ENCODE measurements around the gene ABAT.
"Not testable (repeated sequence)": the region's sequence is repeated elsewhere in the genome, so short reads cannot be mapped to it uniquely, and the experiment has no call there.

The ABAT gene

DNA sequence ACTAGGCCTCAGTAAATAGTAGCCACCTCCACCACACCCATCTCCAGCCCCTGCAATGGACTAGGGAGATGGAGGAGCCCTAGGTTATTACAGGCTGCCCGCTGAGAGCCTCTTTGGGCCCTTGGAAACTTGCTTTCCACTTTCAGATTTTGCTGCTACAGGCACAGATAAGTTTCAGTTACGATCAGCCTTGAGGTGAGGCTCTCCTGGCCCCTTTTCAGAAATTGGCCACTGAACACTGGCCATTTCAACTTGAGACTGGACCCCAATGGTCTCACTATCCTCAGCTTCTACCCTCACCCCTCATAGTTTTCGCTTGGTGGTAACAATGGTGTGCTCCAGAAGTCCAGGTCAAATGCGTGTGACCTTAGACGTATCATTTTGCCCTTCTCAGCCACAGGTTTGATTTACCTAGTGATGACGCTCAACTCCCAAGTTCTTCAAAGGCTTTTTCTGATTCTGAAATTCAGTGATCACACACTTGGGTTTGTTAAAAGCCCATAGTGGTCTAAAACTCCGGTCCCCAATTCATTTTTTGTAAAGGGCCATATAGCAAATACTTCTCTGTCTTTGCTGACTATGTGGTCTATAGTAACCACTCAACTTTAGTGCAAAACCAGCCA lies 124.2 kb downstream of the ABAT start:
- Histone ChIP-seq H3K27ac (ENCODE audit: low read length) (no peak overlapping the region), H3K27me3 (ENCODE audit: control insufficient read depth, insufficient read depth, low read length) (no peaks in the 10 kb centered on the region), H3K36me3 (ENCODE audit: control insufficient read depth, low read depth, low read length) (peaks cover 19% of the 10 kb centered on the region), H3K4me1 (ENCODE audit: control insufficient read depth, low read depth, low read length) (peaks cover 7% of the 10 kb centered on the region), H3K9ac (ENCODE audit: low read length) (peak overlapping the region; percentile 87), H3K9me3 (ENCODE audit: control insufficient read depth, low read depth, low read length) (no peaks in the 10 kb centered on the region), H3K4me3 (ENCODE audit: low read length) (peak overlapping the region; percentile 95)

DNA sequence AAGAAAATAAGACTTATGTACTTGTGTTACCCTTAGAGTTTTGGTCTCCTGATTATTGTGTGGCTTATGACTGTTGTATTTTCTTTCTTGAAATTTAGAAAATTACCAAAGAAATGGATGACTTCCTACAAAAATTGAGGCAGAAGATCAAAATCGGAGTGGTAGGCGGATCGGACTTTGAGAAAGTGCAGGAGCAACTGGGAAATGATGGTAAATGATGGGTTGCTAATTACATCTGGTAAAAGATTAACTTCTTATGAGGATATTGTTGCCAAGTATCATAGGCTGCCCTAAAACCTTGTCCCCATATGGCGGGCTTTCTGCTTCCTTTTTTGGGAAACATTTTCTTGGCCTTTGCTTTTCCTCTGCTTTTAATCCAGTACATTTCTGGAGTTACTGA lies 127.3 kb downstream of the ABAT start:
- H3K9me3 ChIP-seq (ENCODE audit: control insufficient read depth, low read depth, low read length) = no peaks in the 10 kb centered on the region
- H3K36me3 ChIP-seq (ENCODE audit: control insufficient read depth, low read depth, low read length) = peaks cover 45% of the 10 kb centered on the region
- H3K4me1 ChIP-seq (ENCODE audit: control insufficient read depth, low read depth, low read length) = peaks cover 7% of the 10 kb centered on the region
- no peak overlapping the region for H3K4me3 ChIP-seq (ENCODE audit: low read length)
- H3K27ac ChIP-seq (ENCODE audit: low read length) = no peak overlapping the region
- H3K9ac ChIP-seq (ENCODE audit: low read length) = no peak overlapping the region
- H3K27me3 ChIP-seq (ENCODE audit: control insufficient read depth, insufficient read depth, low read length) = no peaks in the 10 kb centered on the region

DNA sequence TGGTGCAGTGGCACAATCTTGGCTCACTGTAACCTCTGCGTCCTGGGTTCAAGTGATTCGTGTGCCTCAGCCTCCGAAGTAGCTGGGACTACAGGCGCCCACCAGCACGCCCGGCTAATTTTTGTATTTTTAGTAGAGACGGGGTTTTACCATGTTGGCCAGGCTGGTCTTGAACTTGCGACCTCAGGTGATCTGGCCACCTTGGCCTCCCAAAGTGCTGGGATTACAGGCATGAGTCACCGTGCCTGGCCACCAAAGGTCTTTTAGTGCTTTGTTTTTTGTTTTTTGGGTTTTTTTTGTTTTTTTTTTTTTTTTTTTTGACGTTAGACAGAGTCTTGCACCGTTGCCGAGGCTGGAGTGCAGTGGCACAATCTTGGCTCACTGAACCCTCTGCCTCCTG lies 129.3 kb downstream of the ABAT start:
- not testable (repeated sequence) for H3K4me3 ChIP-seq (ENCODE audit: low read length); H3K9me3 ChIP-seq (ENCODE audit: control insufficient read depth, low read depth, low read length); H3K9ac ChIP-seq (ENCODE audit: low read length); H3K27ac ChIP-seq (ENCODE audit: low read length); H3K4me1 ChIP-seq (ENCODE audit: control insufficient read depth, low read depth, low read length); H3K27me3 ChIP-seq (ENCODE audit: control insufficient read depth, insufficient read depth, low read length)
- peaks cover 61% of the 10 kb centered on the region for H3K36me3 ChIP-seq (ENCODE audit: control insufficient read depth, low read depth, low read length)

DNA sequence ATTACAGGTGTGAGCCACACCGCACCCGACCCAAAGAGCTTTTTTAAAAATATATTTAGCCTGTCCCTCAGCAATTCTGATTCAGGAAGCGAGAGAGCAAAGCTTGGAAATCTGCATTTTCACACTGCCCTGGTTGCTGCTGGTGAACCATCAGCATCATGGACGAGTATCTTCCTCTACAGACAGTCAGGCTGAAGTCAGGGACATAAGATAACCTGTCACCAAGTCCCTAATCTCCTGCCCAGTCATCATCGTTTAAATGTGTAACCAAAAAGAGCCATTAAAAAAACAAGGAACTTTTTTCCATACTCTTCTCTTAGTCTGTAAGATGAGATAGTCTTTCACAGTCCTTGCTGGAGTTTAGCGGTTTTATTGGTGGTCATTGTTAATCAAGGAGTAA lies 129.9 kb downstream of the ABAT start:
- Histone ChIP-seq H3K4me3 (ENCODE audit: low read length) (no peak overlapping the region), H3K9me3 (ENCODE audit: control insufficient read depth, low read depth, low read length) (no peaks in the 10 kb centered on the region), H3K27me3 (ENCODE audit: control insufficient read depth, insufficient read depth, low read length) (no peaks in the 10 kb centered on the region), H3K36me3 (ENCODE audit: control insufficient read depth, low read depth, low read length) (peaks cover 67% of the 10 kb centered on the region), H3K4me1 (ENCODE audit: control insufficient read depth, low read depth, low read length) (no peaks in the 10 kb centered on the region), H3K27ac (ENCODE audit: low read length) (no peak overlapping the region), H3K9ac (ENCODE audit: low read length) (no peak overlapping the region)

DNA sequence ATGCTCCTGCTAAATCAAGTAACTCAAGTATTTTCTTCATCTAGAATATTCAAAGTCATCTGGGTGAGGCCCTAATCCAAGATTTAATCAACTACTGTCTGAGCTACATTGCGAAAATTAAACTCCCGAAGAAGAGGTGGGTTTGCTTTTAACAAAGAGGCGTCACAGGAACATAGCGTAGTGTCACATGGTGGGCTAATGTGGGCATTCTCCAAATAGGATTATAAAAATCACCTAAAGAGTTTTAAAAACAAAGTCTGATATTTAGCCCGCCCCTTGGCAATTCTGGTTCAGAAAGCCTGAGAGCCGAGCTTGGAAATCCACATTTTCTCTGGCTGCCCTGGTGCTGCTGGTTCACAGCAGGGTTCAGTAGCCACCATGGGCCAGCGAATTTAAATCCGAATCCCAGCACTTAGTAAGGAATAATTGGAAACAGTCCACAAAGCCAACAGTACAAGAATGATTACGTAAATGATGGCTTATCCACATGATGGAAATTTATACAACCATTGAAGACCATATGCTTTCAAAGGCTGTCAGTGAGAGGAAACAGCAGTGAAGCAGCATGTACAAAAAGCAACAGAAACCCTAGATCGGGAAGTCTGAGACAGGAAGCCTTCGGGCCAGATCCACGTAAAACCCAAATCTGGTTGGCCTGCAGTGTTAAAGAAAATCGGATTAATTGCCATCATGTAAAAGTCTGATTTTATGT lies 132.0 kb downstream of the ABAT start:
- Histone ChIP-seq H3K36me3 (ENCODE audit: control insufficient read depth, low read depth, low read length) (peaks cover 88% of the 10 kb centered on the region), H3K9me3 (ENCODE audit: control insufficient read depth, low read depth, low read length) (no peaks in the 10 kb centered on the region), H3K27me3 (ENCODE audit: control insufficient read depth, insufficient read depth, low read length) (no peaks in the 10 kb centered on the region), H3K27ac (ENCODE audit: low read length) (no peak overlapping the region), H3K4me3 (ENCODE audit: low read length) (no peak overlapping the region), H3K4me1 (ENCODE audit: control insufficient read depth, low read depth, low read length) (no peaks in the 10 kb centered on the region), H3K9ac (ENCODE audit: low read length) (no peak overlapping the region)

DNA sequence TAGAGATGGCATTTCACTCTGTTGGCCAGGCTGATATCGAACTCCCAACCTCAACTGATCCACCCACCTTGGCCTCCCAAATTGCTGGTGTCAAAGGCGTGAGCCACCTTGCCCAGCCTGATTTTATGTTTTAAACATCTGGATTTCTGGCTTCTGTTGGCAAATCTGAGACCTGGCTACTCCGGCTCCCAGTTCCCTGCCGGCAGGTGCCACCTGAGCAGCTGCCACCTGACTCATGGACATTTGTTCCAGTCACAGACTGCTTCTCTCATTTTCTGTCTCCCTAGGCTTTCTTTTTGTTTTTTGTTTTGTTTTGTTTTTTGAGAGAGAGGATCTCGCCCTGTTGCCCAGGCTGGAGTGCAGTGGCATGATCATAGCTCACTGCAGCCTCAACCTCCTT lies 132.8 kb downstream of the ABAT start:
- Histone ChIP-seq H3K4me3 (ENCODE audit: low read length) (no peak overlapping the region), H3K27me3 (ENCODE audit: control insufficient read depth, insufficient read depth, low read length) (no peaks in the 10 kb centered on the region), H3K9ac (ENCODE audit: low read length) (no peak overlapping the region), H3K9me3 (ENCODE audit: control insufficient read depth, low read depth, low read length) (no peaks in the 10 kb centered on the region), H3K36me3 (ENCODE audit: control insufficient read depth, low read depth, low read length) (peaks cover 89% of the 10 kb centered on the region), H3K4me1 (ENCODE audit: control insufficient read depth, low read depth, low read length) (no peaks in the 10 kb centered on the region), H3K27ac (ENCODE audit: low read length) (no peak overlapping the region)

DNA sequence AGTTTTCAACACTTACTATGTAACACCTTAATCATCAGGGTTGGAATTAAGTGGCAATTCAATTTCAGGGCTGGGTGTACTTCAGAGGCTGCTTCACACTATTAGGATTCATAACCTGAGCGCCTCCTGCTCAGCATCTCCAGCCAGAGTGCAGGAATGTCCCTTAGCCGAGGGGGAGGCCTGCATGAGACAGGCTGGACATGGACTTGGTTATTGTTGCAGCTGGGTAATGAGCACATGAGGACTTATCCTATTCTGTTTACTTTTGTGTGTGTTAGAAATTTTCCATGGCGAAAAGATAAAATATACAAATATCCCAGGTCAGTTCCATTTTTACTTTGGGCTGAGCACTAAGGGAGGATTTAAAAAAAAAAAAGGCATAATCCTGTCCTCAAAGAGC lies 133.6 kb downstream of the ABAT start:
- H3K36me3 ChIP-seq (ENCODE audit: control insufficient read depth, low read depth, low read length) = peaks cover 89% of the 10 kb centered on the region
- H3K27ac ChIP-seq (ENCODE audit: low read length) = no peak overlapping the region
- H3K9ac ChIP-seq (ENCODE audit: low read length) = no peak overlapping the region
- H3K27me3 ChIP-seq (ENCODE audit: control insufficient read depth, insufficient read depth, low read length) = no peaks in the 10 kb centered on the region
- no peaks in the 10 kb centered on the region for H3K4me1 ChIP-seq (ENCODE audit: control insufficient read depth, low read depth, low read length)
- no peak overlapping the region for H3K4me3 ChIP-seq (ENCODE audit: low read length)
- H3K9me3 ChIP-seq (ENCODE audit: control insufficient read depth, low read depth, low read length) = no peaks in the 10 kb centered on the region

DNA sequence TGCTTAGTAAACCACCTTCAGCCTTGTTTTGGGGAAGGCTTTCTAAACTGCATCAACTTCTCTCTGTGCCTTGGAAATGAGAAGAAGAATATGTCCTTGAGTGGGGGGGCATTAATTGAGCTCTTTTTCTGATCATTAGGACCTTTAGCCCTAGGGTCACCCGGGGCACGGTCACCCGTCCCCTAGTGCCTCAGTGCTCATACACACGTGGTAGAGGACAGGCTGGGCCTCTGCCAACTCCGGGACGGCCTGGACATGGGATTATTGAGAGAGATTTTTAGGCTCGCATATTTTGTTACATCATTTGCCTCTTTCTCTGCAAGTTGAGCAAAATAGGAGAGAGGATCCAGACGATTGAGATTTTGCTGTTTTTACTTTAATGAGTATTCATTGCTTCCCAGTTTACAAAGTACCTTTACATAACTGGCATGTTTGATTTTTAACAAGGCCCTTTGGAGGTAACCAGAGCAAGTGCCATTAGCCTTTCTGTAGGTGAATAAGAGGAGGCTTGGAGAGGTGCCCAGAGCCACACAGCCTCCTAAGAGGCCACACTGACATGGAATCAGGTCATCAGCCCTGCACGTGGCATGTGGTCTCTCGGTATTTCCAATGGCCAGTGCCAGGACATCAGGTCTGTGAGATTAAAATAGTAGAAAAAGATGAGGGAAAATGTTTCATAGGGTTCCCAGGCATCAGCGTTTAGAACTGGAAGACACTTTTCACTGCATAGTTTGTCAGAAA lies 134.4 kb downstream of the ABAT start:
- Histone ChIP-seq H3K27ac (ENCODE audit: low read length) (no peak overlapping the region), H3K4me3 (ENCODE audit: low read length) (no peak overlapping the region), H3K36me3 (ENCODE audit: control insufficient read depth, low read depth, low read length) (peaks cover 92% of the 10 kb centered on the region), H3K27me3 (ENCODE audit: control insufficient read depth, insufficient read depth, low read length) (no peaks in the 10 kb centered on the region), H3K9ac (ENCODE audit: low read length) (no peak overlapping the region), H3K9me3 (ENCODE audit: control insufficient read depth, low read depth, low read length) (no peaks in the 10 kb centered on the region), H3K4me1 (ENCODE audit: control insufficient read depth, low read depth, low read length) (no peaks in the 10 kb centered on the region)

DNA sequence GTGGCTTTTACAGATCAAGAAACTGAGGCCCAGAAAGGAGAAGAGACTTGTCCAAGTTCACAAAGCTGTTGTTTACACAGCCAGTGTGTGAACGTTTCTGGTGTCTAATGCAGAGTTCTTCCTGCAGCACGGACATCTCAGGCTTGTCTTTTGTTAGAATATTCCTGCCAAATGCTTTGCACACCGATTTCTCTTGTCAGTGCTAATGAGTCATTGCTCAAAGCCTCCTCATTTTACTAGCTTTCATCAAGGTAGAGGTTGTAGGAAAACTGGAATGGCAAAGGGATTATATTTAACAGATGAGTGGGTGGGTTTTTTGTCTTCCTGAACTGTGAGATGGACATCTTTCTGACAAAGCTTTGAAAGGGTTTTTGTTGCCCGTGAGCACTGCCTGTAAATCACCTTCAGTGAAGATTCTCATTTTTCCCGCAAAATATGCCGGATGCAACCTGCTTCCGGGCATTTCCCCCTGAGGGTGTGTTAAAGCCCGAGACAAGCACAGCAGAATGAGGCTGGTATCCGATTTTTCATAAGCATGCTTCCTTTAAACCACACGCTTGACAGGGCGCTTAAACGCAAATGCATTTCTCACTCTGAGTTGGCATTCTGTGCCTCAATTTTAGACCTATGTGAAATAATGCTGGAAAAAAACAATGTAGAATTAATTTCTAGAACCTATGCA lies 137.9 kb downstream of the ABAT start:
- no peaks in the 10 kb centered on the region for H3K4me1 ChIP-seq (ENCODE audit: control insufficient read depth, low read depth, low read length)
- no peak overlapping the region for H3K27ac ChIP-seq (ENCODE audit: low read length)

DNA sequence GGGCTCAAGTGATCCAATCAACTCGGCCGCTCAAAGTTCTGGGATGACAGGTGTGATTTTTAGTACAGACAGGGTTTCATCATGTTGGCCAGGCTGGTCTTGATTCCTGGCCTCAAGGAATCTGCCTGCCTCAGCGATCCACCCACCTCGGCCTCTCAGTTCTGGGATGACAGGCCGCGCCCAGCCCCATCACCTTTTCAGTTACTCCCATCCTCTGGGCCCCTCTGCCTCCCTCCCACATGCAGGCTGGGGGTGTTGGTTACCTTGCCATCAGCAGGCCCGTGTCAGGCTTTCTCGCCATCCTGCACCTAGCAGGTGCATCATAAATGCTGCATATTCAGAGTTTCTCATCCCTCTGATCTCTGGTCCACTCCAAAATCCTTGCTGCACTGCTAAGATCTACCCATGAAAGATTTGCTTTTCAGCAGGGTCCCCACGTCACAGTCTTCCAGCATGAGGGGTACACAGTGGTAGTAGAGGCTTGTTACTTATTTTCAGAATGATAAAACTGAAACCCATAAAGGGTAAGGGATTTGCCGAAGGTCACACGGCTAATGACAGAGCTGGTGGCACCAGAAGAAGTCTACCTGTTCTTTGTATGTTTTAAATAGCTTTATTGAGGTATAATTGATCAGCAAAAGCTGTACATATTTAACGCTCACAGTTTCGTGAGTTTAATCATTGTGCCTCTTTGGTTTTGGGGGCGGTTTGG lies 139.8 kb downstream of the ABAT start:
- no peaks in the 10 kb centered on the region for H3K27me3 ChIP-seq (ENCODE audit: control insufficient read depth, insufficient read depth, low read length)
- H3K4me3 ChIP-seq (ENCODE audit: low read length) = no peak overlapping the region
- H3K4me1 ChIP-seq (ENCODE audit: control insufficient read depth, low read depth, low read length) = no peaks in the 10 kb centered on the region
- H3K27ac ChIP-seq (ENCODE audit: low read length) = no peak overlapping the region
- no peaks in the 10 kb centered on the region for H3K9me3 ChIP-seq (ENCODE audit: control insufficient read depth, low read depth, low read length)
- H3K9ac ChIP-seq (ENCODE audit: low read length) = no peak overlapping the region
- H3K36me3 ChIP-seq (ENCODE audit: control insufficient read depth, low read depth, low read length) = peaks cover 85% of the 10 kb centered on the region

More for the DNA sequence above, 137.9 kb downstream of the ABAT start:
- Histone ChIP-seq H3K36me3 (ENCODE audit: control insufficient read depth, low read depth, low read length) (peaks cover 91% of the 10 kb centered on the region), H3K9ac (ENCODE audit: low read length) (no peak overlapping the region), H3K4me3 (ENCODE audit: low read length) (no peak overlapping the region), H3K27me3 (ENCODE audit: control insufficient read depth, insufficient read depth, low read length) (no peaks in the 10 kb centered on the region), H3K9me3 (ENCODE audit: control insufficient read depth, low read depth, low read length) (no peaks in the 10 kb centered on the region)

Measured in iPS-18a (cell line).